Mesenteric fat pad (tissue), 1 donor: ENCODE results near the gene ZNF814. TPM values are rescaled to one million over a fixed set of nuclear protein-coding genes. Genes with fewer than 3 reads are reported as not detected.
A peak's percentile ranks its signal among the peaks of the same experiment; 100 is the strongest.
"Not testable (repeated sequence)": the region's sequence is repeated elsewhere in the genome, so short reads cannot be mapped to it uniquely, and the experiment has no call there.

Experiments used
- DNase-seq: peaks from one replicate; pipeline ENCODE4 v3.0.0-alpha.2; 2020; ENCODE audit warnings: low spot score
- total RNA-seq: library from RNA; stranded (reverse); fragmentation: NEBNext Ultra II Directional; extraction: Animal tissue kit (Norgen Biotek cat#: 25700); gene quantifications from one replicate; pipeline ENCODE4 v1.2.1, GENCODE V29; 2021
- donor health status: DM: yes; HTN: yes; CAD: no.

Gene ZNF814
- total RNA-seq, 1 donor from 2014 or later, result 19.7 TPM

DNA sequence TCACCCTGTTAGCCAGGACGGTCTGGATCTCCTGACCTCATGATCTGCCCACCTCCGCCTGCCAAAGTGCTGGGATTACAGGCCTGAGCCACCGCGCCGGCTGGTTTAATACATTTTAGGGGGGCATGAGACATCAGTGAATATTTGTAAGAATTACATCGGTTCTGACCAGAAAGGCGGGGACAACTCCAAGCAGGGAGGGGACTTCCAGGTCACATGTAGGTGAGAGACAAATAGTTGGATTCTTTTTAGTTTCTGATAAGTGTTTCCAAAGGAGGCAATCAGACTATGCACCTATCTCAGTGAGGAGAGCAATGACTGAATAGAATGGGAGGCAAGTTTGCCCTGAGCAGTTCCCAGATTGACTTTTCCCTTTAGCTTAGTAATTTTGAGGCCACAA lies 70.5 kb downstream of the ZNF814 start:
- DNase-seq, result no peak

DNA sequence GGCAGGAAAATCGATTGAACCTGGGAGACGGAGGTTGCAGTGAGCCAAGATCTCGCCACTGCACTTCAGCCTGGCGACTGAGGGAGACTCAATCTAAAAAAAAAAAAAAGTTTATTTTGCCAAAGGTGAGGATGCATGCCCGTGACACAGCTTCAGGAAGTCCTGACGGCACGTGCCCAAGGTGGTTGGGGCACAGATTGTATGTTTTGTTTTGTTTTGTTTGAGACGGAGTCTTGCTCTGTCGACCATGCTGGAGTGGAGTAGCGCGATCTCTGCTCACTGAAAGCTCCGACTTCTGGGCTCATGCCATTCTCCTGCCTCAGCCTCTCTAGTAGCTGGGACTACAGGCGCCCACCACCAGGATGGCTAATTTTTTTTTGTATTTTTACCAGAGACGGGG lies 70.9 kb downstream of the ZNF814 start:
- no peak for DNase-seq

DNA sequence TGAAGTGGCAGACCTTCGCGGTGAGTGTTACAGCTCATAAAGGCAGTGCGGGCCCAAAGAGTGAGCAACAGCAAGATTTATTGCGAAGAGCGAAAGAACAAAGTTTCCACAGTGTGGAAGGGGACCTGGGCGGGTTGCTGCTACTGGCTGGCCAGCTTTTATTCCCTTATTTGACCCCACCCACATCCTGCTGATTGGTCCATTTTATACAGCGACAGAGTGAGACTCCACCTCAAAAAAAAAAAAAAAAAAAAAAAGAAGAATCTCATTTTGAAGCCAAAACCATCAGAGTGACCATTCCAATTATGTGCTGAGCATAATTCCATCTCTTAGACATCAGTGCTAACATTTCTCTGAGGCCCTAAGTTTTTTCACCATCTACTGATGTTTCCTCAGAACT lies 72.2 kb downstream of the ZNF814 start:
- DNase-seq, result no peak

DNA sequence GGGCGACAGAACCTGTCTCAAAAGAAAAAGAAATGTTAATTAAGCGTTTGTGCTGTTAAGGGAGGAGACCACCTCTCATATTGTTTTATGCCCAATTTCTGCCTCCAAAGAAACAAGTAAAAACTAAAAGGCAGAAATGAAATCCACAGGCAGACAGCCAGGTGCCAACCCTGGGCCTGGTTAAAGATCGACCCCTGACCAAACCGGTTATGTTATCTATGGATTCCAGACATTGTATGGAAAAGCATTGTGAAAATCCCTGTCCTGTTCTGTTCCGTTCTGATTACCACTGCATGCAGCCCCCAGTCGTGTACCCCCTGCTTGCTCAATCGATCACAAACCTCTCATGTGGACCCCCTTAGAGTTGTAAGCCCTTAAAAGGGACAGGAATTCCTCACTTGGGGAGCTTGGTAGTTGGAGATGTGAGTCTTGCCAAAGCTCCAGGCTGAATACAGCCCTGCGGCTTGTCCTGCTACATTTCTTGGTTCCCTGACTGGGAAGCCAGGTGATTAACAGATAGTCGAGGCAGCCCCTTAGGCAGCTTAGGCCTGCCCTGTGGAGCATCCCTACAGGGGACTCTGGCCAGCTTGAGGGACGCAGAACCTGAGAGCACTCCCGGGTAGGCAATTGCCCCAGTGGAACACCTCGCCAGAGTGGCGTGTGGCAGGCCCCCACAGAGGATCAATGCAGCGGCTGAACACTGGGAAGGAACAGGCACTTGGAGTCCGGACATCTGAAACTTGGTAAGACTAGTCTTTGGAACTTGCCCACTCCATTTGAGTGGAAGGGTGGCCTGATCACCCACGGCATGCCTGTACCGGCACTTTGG lies 73.4 kb downstream of the ZNF814 start:
- no peak for DNase-seq

DNA sequence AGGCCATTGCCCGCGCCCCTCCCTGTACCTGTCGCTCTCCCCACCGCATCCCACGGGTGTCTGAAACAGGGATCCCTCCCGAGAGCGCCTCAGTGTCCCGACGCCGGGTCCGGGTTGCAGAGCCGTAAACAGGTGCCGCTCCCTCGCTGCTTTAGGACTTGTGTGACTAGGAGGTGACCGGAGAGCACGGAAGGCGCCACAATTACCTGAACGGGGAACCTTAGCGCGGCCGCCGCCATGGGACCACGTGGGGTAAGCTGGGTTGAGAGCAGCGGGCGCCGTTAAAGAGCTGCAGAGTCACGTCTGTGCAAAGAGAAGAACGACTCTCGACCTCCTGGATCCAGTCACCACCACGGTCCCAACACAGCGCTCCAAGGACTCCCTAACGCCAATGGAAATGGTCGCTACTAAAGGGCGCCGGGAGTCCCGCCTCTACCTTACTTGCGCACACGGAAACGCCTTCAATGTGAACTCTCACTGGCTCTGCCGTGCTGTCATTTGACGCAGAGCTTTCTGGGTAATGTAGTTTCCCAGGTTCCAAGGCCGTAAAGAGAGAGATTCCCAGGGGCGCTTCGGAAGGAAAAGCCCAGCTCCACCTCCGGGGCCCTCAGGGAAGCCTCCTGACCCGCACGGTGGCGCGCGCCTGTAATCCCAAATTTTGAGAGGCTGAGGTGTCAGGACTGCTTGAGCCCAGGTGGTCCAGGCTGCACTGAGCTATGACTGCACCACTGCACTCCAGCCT lies 74.2 kb downstream of the ZNF814 start, which contains the start of gene ZNF552:
Gene ZNF552, minus strand, starts transcription at position 409 of the 742 bp plus-strand sequence. Its CDS starts 170 bp downstream, at position 239.
- peak; percentile 90 for DNase-seq

DNA sequence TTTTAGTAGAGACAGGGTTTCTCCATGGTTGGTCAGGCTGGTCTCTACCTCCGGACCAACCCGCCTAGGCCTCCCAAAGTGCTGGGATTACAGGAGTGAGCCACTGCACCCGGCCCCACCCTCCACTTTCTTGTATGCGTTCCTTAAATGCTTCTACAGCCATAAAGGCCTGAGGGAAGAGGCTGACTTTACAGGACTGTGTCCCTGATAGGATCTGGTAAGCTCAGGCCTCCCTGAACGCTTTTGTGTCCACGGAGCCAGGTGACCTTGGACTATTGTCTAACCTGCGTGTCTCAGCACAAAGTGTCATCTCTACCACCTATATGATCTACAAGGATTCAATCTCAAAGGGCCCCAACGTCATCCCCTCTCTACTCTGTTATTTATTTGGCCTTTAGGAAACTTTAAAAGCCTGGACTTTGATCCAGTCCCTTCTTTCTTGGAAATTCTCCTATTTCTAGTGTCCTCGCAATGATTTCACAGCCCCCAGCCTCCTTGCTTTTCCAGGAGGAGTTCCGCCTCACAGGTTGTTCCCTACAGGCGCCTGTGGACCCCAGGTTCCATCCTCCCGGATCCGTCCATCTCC lies 74.8 kb downstream of the ZNF814 start:
- no peak for DNase-seq

DNA sequence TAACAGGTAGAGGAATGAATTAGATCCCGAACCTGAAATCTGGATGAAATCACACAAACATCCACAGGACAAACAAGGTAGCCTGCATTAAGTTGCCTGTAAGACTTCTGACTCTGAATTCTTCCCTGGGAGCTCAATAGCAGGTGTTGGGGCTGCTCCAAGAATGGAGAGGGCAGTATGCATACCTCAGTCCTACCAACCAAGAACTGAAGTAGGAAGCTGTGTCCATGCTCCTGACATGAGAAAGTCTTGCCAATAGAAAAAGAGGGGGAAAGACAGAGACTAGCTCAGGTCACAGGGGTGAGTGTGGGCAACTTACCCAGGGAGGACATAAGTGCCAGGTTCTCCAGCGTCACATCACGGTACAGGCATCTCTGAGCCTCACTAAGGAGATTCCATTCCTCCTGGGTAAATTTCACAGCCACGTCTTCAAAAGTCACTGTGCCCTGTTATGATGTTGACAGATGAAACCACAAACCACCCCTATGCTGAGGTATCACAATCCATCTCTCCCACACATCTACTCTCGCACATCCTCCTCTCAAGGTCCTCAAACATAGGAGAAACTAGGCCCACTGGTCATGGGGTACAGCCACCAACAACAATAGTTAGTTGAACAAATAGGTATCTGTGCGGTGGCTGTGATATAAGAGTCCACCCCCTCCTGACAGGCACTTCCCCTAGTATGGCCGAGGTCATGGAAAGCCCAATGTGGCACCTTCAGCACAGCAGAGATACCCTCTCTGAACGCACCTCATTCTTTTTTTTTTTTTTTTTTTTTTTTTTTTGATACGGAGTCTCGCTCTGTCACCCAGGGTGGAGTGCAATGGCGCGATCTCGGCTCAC lies 75.6 kb downstream of the ZNF814 start:
- not testable (repeated sequence) for DNase-seq

DNA sequence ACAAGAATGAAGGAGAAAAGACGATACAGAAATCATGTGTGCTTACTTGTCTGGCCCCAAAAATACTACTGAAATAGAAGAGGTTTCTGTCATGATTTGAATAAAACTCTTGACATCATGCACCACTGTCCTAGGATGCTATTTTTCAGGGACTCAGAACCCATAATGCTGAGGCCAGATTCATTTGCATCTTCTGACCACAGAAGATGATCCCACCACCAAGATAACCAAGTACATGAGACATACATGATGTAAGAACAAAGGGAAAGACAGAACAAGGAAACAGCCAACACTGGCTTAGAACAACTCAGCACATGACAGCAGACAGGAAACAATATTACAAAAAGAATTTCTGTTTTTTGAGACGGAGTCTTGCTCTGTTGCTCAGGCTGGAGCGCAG lies 76.6 kb downstream of the ZNF814 start:
- no peak for DNase-seq

DNA sequence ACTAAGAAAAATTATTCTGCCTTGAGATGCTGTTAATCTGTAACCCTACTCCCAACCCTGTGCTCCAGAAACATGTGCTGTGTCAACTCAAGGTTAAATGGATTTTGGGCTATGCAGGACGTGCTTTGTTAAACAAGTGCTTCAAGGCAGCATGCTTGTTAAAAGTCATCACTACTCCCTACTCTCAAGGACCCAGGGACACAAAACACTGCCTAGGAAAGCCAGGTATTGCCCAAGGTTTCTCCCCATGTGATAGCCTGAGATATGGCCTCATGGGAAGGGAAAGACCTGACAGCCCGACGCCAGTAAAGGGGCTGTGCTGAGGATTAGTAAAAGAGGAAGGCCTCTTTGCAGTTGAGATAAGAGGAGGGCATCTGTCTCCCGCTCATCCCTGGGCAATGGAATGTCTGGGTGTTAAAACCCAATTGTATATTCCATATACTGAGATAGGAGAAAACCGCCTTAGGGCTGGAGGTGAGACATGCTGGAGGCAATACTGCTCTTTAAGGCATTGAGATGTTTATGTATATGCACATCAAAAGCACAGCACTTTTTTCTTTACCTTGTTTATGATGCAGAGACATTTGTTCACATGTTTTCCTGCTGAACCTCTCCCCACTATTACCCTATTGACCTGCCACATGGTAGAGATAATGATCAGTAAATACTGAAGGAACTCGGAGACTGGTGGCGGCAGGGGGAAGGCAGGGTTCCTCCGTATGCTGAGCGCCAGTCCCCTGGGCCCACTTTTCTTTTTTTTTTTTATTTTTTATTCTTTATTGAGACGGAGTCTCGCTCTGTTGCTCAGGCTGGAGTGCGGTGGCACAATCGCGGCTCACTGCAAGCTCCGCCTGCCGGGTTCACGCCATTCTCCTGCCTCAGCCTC lies 78.2 kb downstream of the ZNF814 start:
- not testable (repeated sequence) for DNase-seq

DNA sequence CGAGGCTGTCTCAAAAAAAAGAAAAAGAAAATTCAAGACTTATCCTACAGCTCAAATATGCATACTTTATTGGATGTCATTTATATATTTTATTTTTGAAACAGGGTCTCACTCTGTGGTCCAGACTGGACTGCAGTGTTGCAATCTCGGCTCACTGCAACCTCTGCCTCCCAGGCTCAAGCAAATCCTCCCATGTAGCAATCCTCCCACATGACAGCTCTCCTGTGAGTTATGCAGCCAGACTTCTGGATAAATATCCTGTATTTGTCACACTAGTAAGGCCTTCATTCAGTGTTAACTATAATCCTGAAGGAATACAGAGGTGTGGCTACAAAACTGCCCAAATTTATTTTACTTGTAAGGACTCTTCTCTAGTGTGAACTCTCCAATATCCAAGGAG lies 81.3 kb downstream of the ZNF814 start:
- no peak for DNase-seq

DNA sequence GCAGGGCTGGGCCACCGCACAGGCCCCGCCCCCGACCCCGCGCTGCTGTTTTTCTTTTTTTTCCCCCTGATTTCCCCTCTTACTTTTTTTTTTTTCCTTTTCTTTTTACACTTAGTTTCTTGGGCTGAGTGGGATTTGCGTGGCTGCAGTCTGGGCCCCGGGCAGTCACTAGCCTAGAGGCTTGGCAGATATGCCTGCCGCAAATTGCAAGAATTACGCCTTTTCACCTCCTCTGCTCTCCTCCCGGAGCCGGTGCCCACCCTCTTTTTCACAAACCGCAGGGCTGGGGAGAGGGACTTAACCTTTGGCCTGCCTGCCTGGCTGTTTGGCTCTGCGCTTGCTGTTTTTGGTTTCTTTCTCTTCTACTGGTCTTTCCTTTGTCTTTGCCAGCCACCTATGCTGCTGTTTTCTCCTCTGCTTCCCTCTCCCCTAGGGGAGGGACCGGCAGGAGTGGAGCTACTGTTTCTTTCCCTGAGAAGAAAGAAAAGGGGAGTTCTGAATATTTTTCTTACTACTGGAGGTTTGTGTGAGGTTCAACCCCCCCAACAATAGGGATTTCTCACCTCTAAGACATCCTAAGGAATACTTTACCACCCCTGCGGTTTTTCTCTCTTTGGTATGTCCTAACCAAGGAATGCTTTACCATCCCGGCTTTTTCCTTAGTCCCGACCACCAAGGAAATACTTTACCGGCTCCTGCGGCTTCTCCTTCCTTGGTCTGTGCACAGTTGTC lies 85.1 kb downstream of the ZNF814 start:
- DNase-seq, result no peak

DNA sequence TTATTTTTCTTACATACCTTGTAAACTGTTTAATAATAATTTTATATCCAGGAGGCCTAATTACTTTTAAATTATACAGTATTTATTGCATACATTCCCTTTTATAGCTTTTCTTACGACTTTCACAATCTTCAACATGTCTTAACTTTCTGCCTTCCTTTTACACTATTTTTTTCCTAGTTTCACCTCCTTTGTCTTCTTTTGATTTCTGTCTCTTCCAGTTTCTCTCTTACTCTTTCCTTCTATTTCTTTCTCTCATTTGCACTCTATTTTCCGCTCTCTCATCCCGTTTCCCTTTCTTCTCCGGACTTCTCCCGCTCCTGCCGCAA lies 85.6 kb downstream of the ZNF814 start:
- DNase-seq, result no peak

DNA sequence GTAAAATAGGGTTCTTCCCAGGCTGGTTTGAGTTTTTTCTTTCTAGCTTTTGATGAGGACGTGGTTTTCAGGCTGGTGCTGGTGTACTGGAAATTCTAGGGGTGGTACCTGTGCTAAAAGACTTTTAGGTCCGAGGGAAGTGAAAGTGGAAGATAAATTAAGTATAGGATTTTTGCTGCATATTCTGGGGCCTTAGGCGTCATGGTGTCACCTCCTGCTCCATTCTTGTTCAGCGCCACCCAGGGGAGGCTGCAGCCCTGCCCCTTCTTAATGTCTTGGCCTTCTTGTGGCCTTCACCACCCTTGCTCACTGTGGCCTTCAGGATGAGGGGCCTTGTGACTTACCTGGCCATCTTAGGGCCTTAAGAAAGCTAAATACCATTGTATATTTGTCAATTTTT lies 86.6 kb downstream of the ZNF814 start:
- no peak for DNase-seq

DNA sequence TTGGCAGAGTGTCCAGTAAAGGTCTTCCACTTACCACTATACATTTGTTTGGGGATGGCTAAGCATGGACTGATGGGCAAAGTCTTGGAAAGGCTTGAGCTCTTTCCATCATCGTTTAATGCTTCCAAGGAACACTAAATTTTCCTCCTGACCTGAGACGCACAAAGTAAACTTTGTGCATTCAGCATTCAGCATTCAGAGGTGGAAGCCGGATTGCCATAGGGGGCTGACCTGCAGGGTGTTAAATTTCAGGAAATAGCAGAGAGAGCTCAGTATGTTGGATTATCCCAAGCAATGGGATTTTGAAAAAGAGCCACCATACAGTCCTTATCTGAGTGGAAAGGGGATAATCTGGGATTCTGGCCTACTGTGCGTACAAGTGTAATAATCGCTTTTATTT lies 88.1 kb downstream of the ZNF814 start:
- no peak for DNase-seq

Other genes with a start within 250 kb of the ZNF814 start
- not detected for gene ZSCAN4, start 220.1 kb downstream of the ZNF814 start, total RNA-seq
- 9.9 TPM for gene ZNF551, start 207.1 kb downstream of the ZNF814 start, total RNA-seq
- gene ZNF154, start 179.8 kb downstream of the ZNF814 start, total RNA-seq, result 4.8 TPM
- gene ZNF671, start 161.4 kb downstream of the ZNF814 start, total RNA-seq, result 3.9 TPM
- gene ZNF776, start 142.2 kb downstream of the ZNF814 start, total RNA-seq, result 11.5 TPM
- gene ZNF586, start 119.4 kb downstream of the ZNF814 start, total RNA-seq, result 13.0 TPM
- 4.0 TPM for gene ZNF552, start 74.1 kb downstream of the ZNF814 start, total RNA-seq
- gene ZNF587B, start 58.7 kb downstream of the ZNF814 start, total RNA-seq, result 16.6 TPM
- 25.7 TPM for gene ZNF587, start 39.2 kb downstream of the ZNF814 start, total RNA-seq
- 11.1 TPM for gene ZNF417, start 27.6 kb upstream of the ZNF814 start, total RNA-seq
- 5.2 TPM for gene ZNF418, start 46.4 kb upstream of the ZNF814 start, total RNA-seq
- gene ZNF256, start 58.7 kb upstream of the ZNF814 start, total RNA-seq, result 4.0 TPM
- 1.3 TPM for gene C19orf18, start 85.5 kb upstream of the ZNF814 start, total RNA-seq
- gene ZNF606, start 113.8 kb upstream of the ZNF814 start, total RNA-seq, result 7.9 TPM
- not detected for gene ZSCAN1, start 145.0 kb upstream of the ZNF814 start, total RNA-seq
- 3.5 TPM for gene ZNF135, start 170.2 kb upstream of the ZNF814 start, total RNA-seq
- 34.8 TPM for gene ZSCAN18, start 209.2 kb upstream of the ZNF814 start, total RNA-seq